HG03159 (cell line): ENCODE data around the gene MYRIP.
"Not testable (repeated sequence)": the region's sequence is repeated elsewhere in the genome, so short reads cannot be mapped to it uniquely, and the experiment has no call there.

Experiments
- ATAC-seq: cut with Tn5 transposase; IDR thresholded peaks from one replicate; pipeline ENCODE4 v1.9.1; 2021; ENCODE audit warnings: mild to moderate bottlenecking, moderate library complexity; ENCODE audit not compliant: unreplicated experiment

MYRIP gene

GRCh38 chr3:40077828-40078492 lies 268.6 kb downstream of the MYRIP start:
- ATAC-seq = not testable (repeated sequence)

GRCh38 chr3:40078590-40078989 lies 269.2 kb downstream of the MYRIP start:
- no peak for ATAC-seq

GRCh38 chr3:40079203-40079846 lies 269.9 kb downstream of the MYRIP start:
- ATAC-seq = no peak

- no peak for ATAC-seq
These were observed 270.4 kb downstream of the MYRIP start for GRCh38 chr3:40079847-40080240.

GRCh38 chr3:40083066-40083465 lies 273.7 kb downstream of the MYRIP start:
- ATAC-seq = no peak

GRCh38 chr3:40084424-40084823 lies 275.0 kb downstream of the MYRIP start:
- not testable (repeated sequence) for ATAC-seq

- no peak for ATAC-seq
These were observed 277.8 kb downstream of the MYRIP start for GRCh38 chr3:40086890-40087883.

GRCh38 chr3:40088527-40089170 lies 279.2 kb downstream of the MYRIP start:
- no peak for ATAC-seq

GRCh38 chr3:40096661-40097111 lies 287.3 kb downstream of the MYRIP start:
- ATAC-seq = no peak

GRCh38 chr3:40097131-40098117 lies 288.0 kb downstream of the MYRIP start:
- ATAC-seq = no peak

GRCh38 chr3:40098261-40098759 lies 288.9 kb downstream of the MYRIP start:
- ATAC-seq = no peak

- ATAC-seq = no peak
These were observed 290.5 kb downstream of the MYRIP start for GRCh38 chr3:40099871-40100270.

- ATAC-seq = no peak
These were observed 292.8 kb downstream of the MYRIP start for GRCh38 chr3:40102182-40102581.

- no peak for ATAC-seq
These were observed 294.4 kb downstream of the MYRIP start for GRCh38 chr3:40103829-40104228.

- no peak for ATAC-seq
These were observed 295.0 kb downstream of the MYRIP start for GRCh38 chr3:40104441-40104840.

- no peak for ATAC-seq
These were observed 299.2 kb downstream of the MYRIP start for GRCh38 chr3:40108643-40109042.

GRCh38 chr3:40109641-40110490 lies 300.5 kb downstream of the MYRIP start:
- ATAC-seq = no peak

GRCh38 chr3:40116478-40117177 lies 307.2 kb downstream of the MYRIP start:
- ATAC-seq = no peak
